ENCODE measurements around the gene CMIP.

- TF ChIP-seq CTCF (conservative IDR thresholded peaks at IDR 0.05 in 1 of 2, IDR thresholded peaks at IDR 0.05 in 1 of 2; ENCODE audit: extremely low read depth in 1 of 2, insufficient read depth in 1 of 2, low read depth in 1 of 2, low read length in 2 of 2) (no peak), EZH2 (IDR thresholded peaks at IDR 0.05; ENCODE audit: borderline replicate concordance, low read length) (no peak)
Observed at GRCh38 chr16:81553814-81554675, 109.4 kb downstream of the CMIP start.
